OCI-LY1 (cell line): Measurements from ENCODE around the gene EGFL7.

ENCODE experiments used
- H2AFZ ChIP-seq: fragments of 200-600 bp; sonication (generic), shearing (Covaris generic); 2 replicates; pipeline ENCODE4 v1.6.0; 2014; ENCODE audit warnings: antibody characterized with exemption, mild to moderate bottlenecking, low read length
- H3F3A ChIP-seq: fragments of 200-600 bp; sonication (generic), shearing (Covaris generic); 2 replicates; pipeline ENCODE4 v1.6.0; 2014; ENCODE audit warnings: mild to moderate bottlenecking, antibody characterized with exemption, low read length, moderate library complexity; ENCODE audit not compliant: insufficient read depth
- H3K27ac ChIP-seq: fragments of 200-600 bp; sonication (generic); 2 replicates; pipeline ENCODE4 v1.5.1; 2014; ENCODE audit warnings: low read length, mixed run types, mild to moderate bottlenecking, low read depth; ENCODE audit not compliant: poor library complexity, severe bottlenecking
- H3K27me3 ChIP-seq: fragments of 200-600 bp; sonication (generic); 2 replicates; pipeline ENCODE4 v1.6.0; 2014; ENCODE audit warnings: antibody characterized with exemption, mild to moderate bottlenecking, low read length, moderate library complexity; ENCODE audit not compliant: insufficient read depth
- H3K36me3 ChIP-seq: fragments of 200-600 bp; sonication (generic); 2 replicates; pipeline ENCODE4 v1.6.1; 2014; ENCODE audit warnings: mild to moderate bottlenecking, antibody characterized with exemption, low read length, moderate library complexity, mixed read lengths; ENCODE audit not compliant: insufficient read depth
- H3K4me1 ChIP-seq: fragments of 200-600 bp; sonication (generic); 2 replicates; pipeline ENCODE4 v1.5.1; 2014; ENCODE audit warnings: mild to moderate bottlenecking, low read length, moderate library complexity; ENCODE audit not compliant: insufficient read depth, severe bottlenecking
- H3K4me2 ChIP-seq: fragments of 200-600 bp; sonication (generic), shearing (Covaris generic); 2 replicates; pipeline ENCODE4 v1.6.1; 2014; ENCODE audit warnings: low read length
- H3K4me3 ChIP-seq: fragments of 200-600 bp; sonication (generic); 2 replicates; pipeline ENCODE4 v1.5.1; 2014; ENCODE audit warnings: low read length, low read depth, mild to moderate bottlenecking, mixed read lengths; ENCODE audit not compliant: poor library complexity, severe bottlenecking
- H3K79me2 ChIP-seq: fragments of 200-600 bp; shearing (Covaris generic); 2 replicates; pipeline ENCODE4 v1.6.1; 2016; ENCODE audit warnings: mixed run types, low read length, mixed read lengths; ENCODE audit not compliant: insufficient read depth
- H3K9ac ChIP-seq: fragments of 200-600 bp; sonication (generic), shearing (Covaris generic); 2 replicates; pipeline ENCODE4 v1.6.1; 2014; ENCODE audit warnings: mild to moderate bottlenecking, low read length, mixed read lengths
- H3K9me2 ChIP-seq: fragments of 200-600 bp; sonication (generic), shearing (Covaris generic); 2 replicates; pipeline ENCODE4 v1.6.1; 2014; ENCODE audit warnings: low read depth, mild to moderate bottlenecking, low read length, mixed read lengths
- H3K9me3 ChIP-seq: fragments of 200-600 bp; shearing (Covaris generic); 2 replicates; pipeline ENCODE4 v1.6.1; 2014; ENCODE audit warnings: low read length, mixed read lengths
- H4K20me1 ChIP-seq: fragments of 200-600 bp; sonication (generic), shearing (Covaris generic); 2 replicates; pipeline ENCODE4 v1.6.0; 2016; ENCODE audit warnings: mild to moderate bottlenecking, low read length; ENCODE audit not compliant: insufficient read depth
- CTCF ChIP-seq: fragments of 200-600 bp; sonication (generic), shearing (Covaris generic); IDR thresholded peaks from 2 replicates; pipeline ENCODE4 v1.5.1; 2017; ENCODE audit warnings: mild to moderate bottlenecking, antibody characterized with exemption, low read length, moderate library complexity, mixed read lengths
- EZH2 ChIP-seq: fragments of 200-600 bp; sonication (generic), shearing (Covaris generic); IDR thresholded peaks from 2 replicates; pipeline ENCODE4 v1.8.0; 2017; ENCODE audit warnings: borderline replicate concordance, mixed run types, mild to moderate bottlenecking, antibody characterized with exemption, low read length, moderate library complexity, mixed read lengths

Gene EGFL7

GRCh38 chr9:136662656-136663581, at the start of gene EGFL7:
EGFL7 (plus strand) TSS chr9:136662916; CDS start chr9:136668283, 5,367 bp downstream.
- H3K9me3 ChIP-seq, result no peaks in the 10 kb centered on the region
- H3F3A ChIP-seq, result no peaks in the 10 kb centered on the region
- no peaks in the 10 kb centered on the region for H3K9me2 ChIP-seq
- no peak within 1 kb of the TSS for H3K4me2 ChIP-seq
- peaks cover 21% of the 10 kb centered on the region; the same call in 1 of the 2 replicates for H3K27me3 ChIP-seq
- TF ChIP-seq EZH2, result no peak
- TF ChIP-seq CTCF, result no peak
- H3K36me3 ChIP-seq, result no peaks in the 10 kb centered on the region
- no peaks in the 10 kb centered on the region for H3K79me2 ChIP-seq
- no peaks in the 10 kb centered on the region for H3K4me1 ChIP-seq
- H3K9ac ChIP-seq, result no peak within 1 kb of the TSS
- no peak within 1 kb of the TSS for H3K4me3 ChIP-seq
- H3K27ac ChIP-seq, result no peak within 1 kb of the TSS
- no peaks in the 10 kb centered on the region for H4K20me1 ChIP-seq
- H2AFZ ChIP-seq, result no peak within 1 kb of the TSS

- Histone ChIP-seq H3K27ac (no peak overlapping the region), H3K4me3 (no peak overlapping the region), H3K4me1 (no peaks in the 10 kb centered on the region), H2AFZ (no peak overlapping the region), H3K79me2 (no peaks in the 10 kb centered on the region), H3F3A (no peaks in the 10 kb centered on the region), H3K27me3 (0 out of 2 replicates have a peak, but pooled peaks cover 3% of the 10 kb centered on the region), H3K9me2 (no peaks in the 10 kb centered on the region), H3K9ac (no peak overlapping the region), H3K36me3 (no peaks in the 10 kb centered on the region), H4K20me1 (no peaks in the 10 kb centered on the region), H3K4me2 (no peak overlapping the region), H3K9me3 (no peaks in the 10 kb centered on the region)
- no peak for TF ChIP-seq EZH2
- TF ChIP-seq CTCF, result no peak
Observed at GRCh38 chr9:136613824-136614371, 48.8 kb upstream of the EGFL7 start.

GRCh38 chr9:136614372-136614922, 48.3 kb upstream of the EGFL7 start:
- Histone ChIP-seq H3K27ac (no peak overlapping the region), H3K27me3 (no peaks in the 10 kb centered on the region), H2AFZ (no peak overlapping the region), H4K20me1 (no peaks in the 10 kb centered on the region), H3K4me2 (no peak overlapping the region), H3K9ac (no peak overlapping the region), H3K4me1 (no peaks in the 10 kb centered on the region), H3K36me3 (no peaks in the 10 kb centered on the region), H3F3A (no peaks in the 10 kb centered on the region), H3K9me2 (no peaks in the 10 kb centered on the region), H3K79me2 (no peaks in the 10 kb centered on the region), H3K9me3 (no peaks in the 10 kb centered on the region), H3K4me3 (no peak overlapping the region)
- TF ChIP-seq EZH2 (no peak), CTCF (no peak)
